ENCODE results near the gene ITLN1.

The ITLN1 gene

GRCh38 chr1:160835751-160836150 lies 49.2 kb downstream of the ITLN1 start:
- Histone ChIP-seq H4K91ac (ENCODE audit: low read depth, low read length, poor library complexity) (no peak overlapping the region), H3K79me1 (ENCODE audit: low read depth, low read length) (no peaks in the 10 kb centered on the region), H2BK12ac (ENCODE audit: low read length) (no peak overlapping the region), H3K4me1 (ENCODE audit: control insufficient read depth in 2 of 2, insufficient read depth in 1 of 2, low read depth in 1 of 2, low read length in 2 of 2) (peaks cover 0 to 16% of the 10 kb centered on the region in 2 donors), H2BK120ac (ENCODE audit: low read depth, low read length) (no peak overlapping the region), H2BK15ac (ENCODE audit: low read length) (no peak overlapping the region), H2BK5ac (ENCODE audit: low read length) (no peak overlapping the region), H3K23ac (ENCODE audit: low read depth, low read length, poor library complexity) (no peak overlapping the region), H3K9ac (ENCODE audit: low read depth, low read length, poor library complexity) (no peak overlapping the region), H3K9me3 (replicated peaks in 1 of 2; ENCODE audit: control insufficient read depth in 2 of 2, insufficient read depth in 1 of 2, low read depth in 1 of 2, low read length in 2 of 2) (no peaks in the 10 kb centered on the region), H3K18ac (ENCODE audit: low read length) (no peak overlapping the region), H3K14ac (ENCODE audit: low read length) (no peak overlapping the region), H2AFZ (ENCODE audit: low read length) (no peak overlapping the region), H3K4ac (ENCODE audit: low read length) (no peak overlapping the region), H2AK5ac (ENCODE audit: low read depth, low read length) (no peak overlapping the region), H3K4me3 (ENCODE audit: low read length in 2 of 2) (no peak overlapping the region), H3K27me3 (ENCODE audit: control insufficient read depth in 3 of 3, insufficient read depth in 3 of 3, low read depth in 1 of 3, low read length in 3 of 3) (peaks cover 0 to 3% (median 0%) of the 10 kb centered on the region in 3 experiments), H3K4me2 (ENCODE audit: insufficient read depth, low read length, poor library complexity, severe bottlenecking) (no peak overlapping the region), H4K8ac (ENCODE audit: low read depth, low read length) (no peak overlapping the region), H3K36me3 (replicated peaks in 1 of 2; ENCODE audit: control insufficient read depth in 2 of 2, insufficient read depth in 2 of 2, low read length in 2 of 2) (no peaks in the 10 kb centered on the region), H3K27ac (replicated peaks; ENCODE audit: low read length) (no peak overlapping the region)
- DNase-seq (ENCODE audit: low spot score): no peak
- WGBS, 2 donors (ENCODE audit: extremely low coverage in 2 of 2, insufficient read length in 2 of 2, insufficient replicate concordance in 1 of 2): no CpG with 5 or more reads among the region's 3 CpGs

- no peak overlapping the region for H3K23ac ChIP-seq (ENCODE audit: low read depth, low read length, poor library complexity)
- H3K36me3 ChIP-seq (replicated peaks in 1 of 2; ENCODE audit: control insufficient read depth in 2 of 2, insufficient read depth in 2 of 2, low read length in 2 of 2): no peaks in the 10 kb centered on the region
- H3K4me3 ChIP-seq (ENCODE audit: low read length in 2 of 2): no peak overlapping the region
- H2BK5ac ChIP-seq (ENCODE audit: low read length): no peak overlapping the region
- peaks cover 0 to 3% (median 0%) of the 10 kb centered on the region in 3 experiments for H3K27me3 ChIP-seq (ENCODE audit: control insufficient read depth in 3 of 3, insufficient read depth in 3 of 3, low read depth in 1 of 3, low read length in 3 of 3)
- no peak overlapping the region for H2AK5ac ChIP-seq (ENCODE audit: low read depth, low read length)
- H2BK120ac ChIP-seq (ENCODE audit: low read depth, low read length): no peak overlapping the region
- H3K4ac ChIP-seq (ENCODE audit: low read length): no peak overlapping the region
- no peak overlapping the region for H3K14ac ChIP-seq (ENCODE audit: low read length)
- H3K27ac ChIP-seq (replicated peaks; ENCODE audit: low read length): no peak overlapping the region
- no peak overlapping the region for H3K4me2 ChIP-seq (ENCODE audit: insufficient read depth, low read length, poor library complexity, severe bottlenecking)
- H3K18ac ChIP-seq (ENCODE audit: low read length): no peak overlapping the region
- H3K4me1 ChIP-seq (ENCODE audit: control insufficient read depth in 2 of 2, insufficient read depth in 1 of 2, low read depth in 1 of 2, low read length in 2 of 2): peaks cover 0 to 16% of the 10 kb centered on the region in 2 donors
- no peak overlapping the region for H2BK12ac ChIP-seq (ENCODE audit: low read length)
- H3K9ac ChIP-seq (ENCODE audit: low read depth, low read length, poor library complexity): no peak overlapping the region
- no peak overlapping the region for H4K91ac ChIP-seq (ENCODE audit: low read depth, low read length, poor library complexity)
- H3K79me1 ChIP-seq (ENCODE audit: low read depth, low read length): no peaks in the 10 kb centered on the region
- no peaks in the 10 kb centered on the region for H3K9me3 ChIP-seq (replicated peaks in 1 of 2; ENCODE audit: control insufficient read depth in 2 of 2, insufficient read depth in 1 of 2, low read depth in 1 of 2, low read length in 2 of 2)
- DNase-seq (ENCODE audit: low spot score): no peak
- no peak overlapping the region for H4K8ac ChIP-seq (ENCODE audit: low read depth, low read length)
- no CpG with 5 or more reads among the region's 3 CpGs for WGBS, 2 donors (ENCODE audit: extremely low coverage in 2 of 2, insufficient read length in 2 of 2, insufficient replicate concordance in 1 of 2)
- H2AFZ ChIP-seq (ENCODE audit: low read length): no peak overlapping the region
- no peak overlapping the region for H2BK15ac ChIP-seq (ENCODE audit: low read length)
These were observed 49.9 kb downstream of the ITLN1 start for GRCh38 chr1:160834945-160835565.

- Histone ChIP-seq H4K8ac (ENCODE audit: low read depth, low read length) (no peak overlapping the region), H3K23ac (ENCODE audit: low read depth, low read length, poor library complexity) (no peak overlapping the region), H3K4me3 (ENCODE audit: low read length in 2 of 2) (no peak overlapping the region), H2BK120ac (ENCODE audit: low read depth, low read length) (no peak overlapping the region), H3K9ac (ENCODE audit: low read depth, low read length, poor library complexity) (no peak overlapping the region), H3K14ac (ENCODE audit: low read length) (no peak overlapping the region), H3K4me1 (ENCODE audit: control insufficient read depth in 2 of 2, insufficient read depth in 1 of 2, low read depth in 1 of 2, low read length in 2 of 2) (no peaks in the 10 kb centered on the region), H3K4me2 (ENCODE audit: insufficient read depth, low read length, poor library complexity, severe bottlenecking) (no peak overlapping the region), H2AFZ (ENCODE audit: low read length) (no peak overlapping the region), H2AK5ac (ENCODE audit: low read depth, low read length) (no peak overlapping the region), H3K79me1 (ENCODE audit: low read depth, low read length) (no peaks in the 10 kb centered on the region), H3K4ac (ENCODE audit: low read length) (no peak overlapping the region), H3K36me3 (replicated peaks in 1 of 2; ENCODE audit: control insufficient read depth in 2 of 2, insufficient read depth in 2 of 2, low read length in 2 of 2) (no peaks in the 10 kb centered on the region), H4K91ac (ENCODE audit: low read depth, low read length, poor library complexity) (no peak overlapping the region), H2BK12ac (ENCODE audit: low read length) (no peak overlapping the region), H2BK15ac (ENCODE audit: low read length) (no peak overlapping the region), H3K9me3 (replicated peaks in 1 of 2; ENCODE audit: control insufficient read depth in 2 of 2, insufficient read depth in 1 of 2, low read depth in 1 of 2, low read length in 2 of 2) (no peaks in the 10 kb centered on the region), H3K27me3 (ENCODE audit: control insufficient read depth in 3 of 3, insufficient read depth in 3 of 3, low read depth in 1 of 3, low read length in 3 of 3) (no peaks in the 10 kb centered on the region), H3K27ac (replicated peaks; ENCODE audit: low read length) (no peak overlapping the region), H2BK5ac (ENCODE audit: low read length) (no peak overlapping the region), H3K18ac (ENCODE audit: low read length) (no peak overlapping the region)
- WGBS, 2 donors (ENCODE audit: extremely low coverage in 2 of 2, insufficient read length in 2 of 2, insufficient replicate concordance in 1 of 2): no CpG with 5 or more reads among the region's 8 CpGs
- DNase-seq (ENCODE audit: low spot score): peak; percentile 60
These were observed 54.4 kb downstream of the ITLN1 start for GRCh38 chr1:160830321-160831153.

- Histone ChIP-seq H3K14ac (ENCODE audit: low read length) (no peak overlapping the region), H3K27ac (replicated peaks; ENCODE audit: low read length) (no peak overlapping the region), H2BK5ac (ENCODE audit: low read length) (no peak overlapping the region), H2BK15ac (ENCODE audit: low read length) (no peak overlapping the region), H3K4me3 (ENCODE audit: low read length in 2 of 2) (no peak overlapping the region), H2BK120ac (ENCODE audit: low read depth, low read length) (no peak overlapping the region), H3K4ac (ENCODE audit: low read length) (no peak overlapping the region), H3K27me3 (ENCODE audit: control insufficient read depth in 3 of 3, insufficient read depth in 3 of 3, low read depth in 1 of 3, low read length in 3 of 3) (no peaks in the 10 kb centered on the region), H2AFZ (ENCODE audit: low read length) (no peak overlapping the region), H3K9ac (ENCODE audit: low read depth, low read length, poor library complexity) (no peak overlapping the region), H4K8ac (ENCODE audit: low read depth, low read length) (no peak overlapping the region), H2AK5ac (ENCODE audit: low read depth, low read length) (no peak overlapping the region), H3K23ac (ENCODE audit: low read depth, low read length, poor library complexity) (no peak overlapping the region), H4K91ac (ENCODE audit: low read depth, low read length, poor library complexity) (no peak overlapping the region), H2BK12ac (ENCODE audit: low read length) (no peak overlapping the region), H3K79me1 (ENCODE audit: low read depth, low read length) (no peaks in the 10 kb centered on the region), H3K4me2 (ENCODE audit: insufficient read depth, low read length, poor library complexity, severe bottlenecking) (no peak overlapping the region), H3K18ac (ENCODE audit: low read length) (no peak overlapping the region), H3K9me3 (replicated peaks in 1 of 2; ENCODE audit: control insufficient read depth in 2 of 2, insufficient read depth in 1 of 2, low read depth in 1 of 2, low read length in 2 of 2) (no peaks in the 10 kb centered on the region), H3K36me3 (replicated peaks in 1 of 2; ENCODE audit: control insufficient read depth in 2 of 2, insufficient read depth in 2 of 2, low read length in 2 of 2) (no peaks in the 10 kb centered on the region), H3K4me1 (ENCODE audit: control insufficient read depth in 2 of 2, insufficient read depth in 1 of 2, low read depth in 1 of 2, low read length in 2 of 2) (no peaks in the 10 kb centered on the region)
- no peak for DNase-seq (ENCODE audit: low spot score)
- no CpG with 5 or more reads among the region's 1 CpG for WGBS, 2 donors (ENCODE audit: extremely low coverage in 2 of 2, insufficient read length in 2 of 2, insufficient replicate concordance in 1 of 2)
These were observed 55.2 kb downstream of the ITLN1 start for GRCh38 chr1:160829766-160830165.
